Caco-2 (cell line): ENCODE data around the gene TMEM220. TPM values are rescaled to one million over a fixed set of nuclear protein-coding genes. Genes with fewer than 3 reads are reported as not detected.

Experiments
- BruUV-seq: library from RNA; stranded (reverse); fragments of 400-500 nt; replicated peaks from 2 replicates; lab custom pipeline; 2021; lab: Mats Ljungman, UMichigan
- CTCF ChIA-PET: fragments of 300-600 bp; sonication (Branson Sonifier 250); formaldehyde crosslinking; loops from one replicate; lab custom pipeline; 2022; ENCODE audit warnings: antibody characterized with exemption; lab: Charles Lee
- POLR2A ChIA-PET: fragments of 300-600 bp; sonication (Branson Sonifier 250); formaldehyde crosslinking; loops from one replicate; lab custom pipeline; 2022; ENCODE audit warnings: antibody characterized with exemption; lab: Charles Lee
- DNase-seq, 2 experiments: peaks; one replicate each; pipeline versions ENCODE4 v3.0.0 to v3.0.0-alpha.2; 2020 to 2022
- H3K27me3 ChIP-seq: replicated peaks from 2 replicates; pipeline ENCODE4 v1.6.0; 2011; ENCODE audit warnings: low read length; ENCODE audit not compliant: control insufficient read depth, insufficient read depth
- H3K36me3 ChIP-seq: 2 replicates; pipeline ENCODE4 v1.5.1; 2011; ENCODE audit warnings: low read length; ENCODE audit not compliant: control insufficient read depth, insufficient read depth
- H3K4me1 ChIP-seq: fragments of 250-450 bp; sonication (Bioruptor Pico); 2 replicates; pipeline ENCODE4 v1.5.1; 2020; ENCODE audit warnings: mild to moderate bottlenecking
- H3K4me3 ChIP-seq: 2 replicates; pipeline ENCODE4 v1.5.1; 2011; ENCODE audit warnings: low read depth, mild to moderate bottlenecking, control low read depth, low read length
- H3K9me3 ChIP-seq: fragments of 250-450 bp; sonication (Bioruptor Pico); 2 replicates; pipeline ENCODE4 v1.5.1; 2020; ENCODE audit warnings: mild to moderate bottlenecking, moderate library complexity
- H3K27ac Mint-ChIP-seq: one replicate; pipeline ENCODE4 v1.8.0; 2022; ENCODE audit warnings: mixed read lengths; ENCODE audit not compliant: unreplicated experiment
- H3K27me3 Mint-ChIP-seq: one replicate; pipeline ENCODE4 v1.8.0; 2022; ENCODE audit warnings: mixed read lengths; ENCODE audit not compliant: insufficient read depth, unreplicated experiment
- H3K36me3 Mint-ChIP-seq: one replicate; pipeline ENCODE4 v1.8.0; 2022; ENCODE audit warnings: mild to moderate bottlenecking, mixed read lengths; ENCODE audit not compliant: insufficient read depth, unreplicated experiment
- H3K4me1 Mint-ChIP-seq: one replicate; pipeline ENCODE4 v1.8.0; 2022; ENCODE audit warnings: low read depth, mixed read lengths; ENCODE audit not compliant: unreplicated experiment
- H3K4me3 Mint-ChIP-seq: one replicate; pipeline ENCODE4 v1.8.0; 2022; ENCODE audit warnings: mild to moderate bottlenecking, moderate library complexity, mixed read lengths; ENCODE audit not compliant: unreplicated experiment
- H3K9me3 Mint-ChIP-seq: one replicate; pipeline ENCODE4 v1.8.0; 2022; ENCODE audit warnings: mixed read lengths; ENCODE audit not compliant: unreplicated experiment
- CTCF ChIP-seq, 2 experiments: fragments of 200-600 bp in 1 of 2; IDR thresholded peaks; 1 replicate in 1 of 2; 2 replicates in 1 of 2; pipeline versions ENCODE4 v1.5.1 to v1.8.0; 2011 to 2022; ENCODE audit warnings: antibody characterized with exemption in 1 of 2, control low read depth in 1 of 2, inconsistent platforms in 1 of 2, low read depth in 1 of 2, low read length in 1 of 2, mild to moderate bottlenecking in 1 of 2, moderate library complexity in 1 of 2; ENCODE audit not compliant: insufficient read depth in 1 of 2, severe bottlenecking in 1 of 2, unreplicated experiment in 1 of 2
- intact Hi-C: fragments of 100-400 bp; cut with micrococcal nuclease; formaldehyde crosslinking; loops from one replicate; pipeline ENCODE4 v1.10.0; 2022; ENCODE audit not compliant: unreplicated experiment
- total RNA-seq: library from RNA; stranded (reverse); gene quantifications from 2 replicates; pipeline ENCODE4 v1.2.3, GENCODE V29; 2022

Gene TMEM220
- total RNA-seq, 1 experiment from 2014 or later, result not detected

GRCh38 chr17:10755592-10756127 is 25.8 kb upstream of the TMEM220 start:
- ChIA-PET POLR2A (no interaction called here), CTCF (no interaction called here)
- no peaks in the 10 kb centered on the region for H3K9me3 ChIP-seq
- no TSS peak for BruUV-seq
- DNase-seq, result no peak
- H3K27me3 ChIP-seq, result no peaks in the 10 kb centered on the region
- no peaks in the 10 kb centered on the region for H3K36me3 ChIP-seq
- intact Hi-C loops, result loop anchor here (5.0 kb wide), 2 partner anchors 42 to 87 kb away; no protein-coding TSS in a partner anchor
- H3K36me3 Mint-ChIP-seq, result peaks cover 5% of the 10 kb centered on the region
- no peak overlapping the region for H3K27ac Mint-ChIP-seq
- no peaks in the 10 kb centered on the region for H3K27me3 Mint-ChIP-seq
- H3K4me3 Mint-ChIP-seq, result no peak overlapping the region
- TF ChIP-seq CTCF (IDR thresholded peaks at IDR 0.05; ENCODE audit: insufficient read depth in 1 of 2, low read depth in 1 of 2, low read length in 1 of 2, severe bottlenecking in 1 of 2, unreplicated experiment in 1 of 2), result no peak
- no peak overlapping the region for H3K4me3 ChIP-seq
- H3K9me3 Mint-ChIP-seq, result no peaks in the 10 kb centered on the region
- 0 out of 2 replicates have a peak, but pooled peaks cover 6% of the 10 kb centered on the region for H3K4me1 ChIP-seq
- peaks cover 8% of the 10 kb centered on the region for H3K4me1 Mint-ChIP-seq

GRCh38 chr17:10754861-10755591 is 25.2 kb upstream of the TMEM220 start:
- H3K4me1 ChIP-seq, result 0 out of 2 replicates have a peak, but pooled peaks cover 6% of the 10 kb centered on the region
- no peaks in the 10 kb centered on the region for H3K27me3 Mint-ChIP-seq
- H3K4me3 Mint-ChIP-seq, result no peak overlapping the region
- H3K4me3 ChIP-seq, result no peak overlapping the region
- no peak for DNase-seq
- H3K4me1 Mint-ChIP-seq, result peaks cover 8% of the 10 kb centered on the region
- no peaks in the 10 kb centered on the region for H3K9me3 Mint-ChIP-seq
- TF ChIP-seq CTCF (IDR thresholded peaks at IDR 0.05; ENCODE audit: insufficient read depth in 1 of 2, low read depth in 1 of 2, low read length in 1 of 2, severe bottlenecking in 1 of 2, unreplicated experiment in 1 of 2), result no peak
- H3K27ac Mint-ChIP-seq, result no peak overlapping the region
- intact Hi-C loops, result loop anchor here (5.0 kb wide), 2 partner anchors 42 to 87 kb away; no protein-coding TSS in a partner anchor
- CTCF ChIA-PET, result interaction anchor here (1.2 kb wide), 1 partner anchor 90 kb away, joined by 6 read pairs; no protein-coding TSS in a partner anchor
- POLR2A ChIA-PET, result no interaction called here
- BruUV-seq, result no TSS peak
- no peaks in the 10 kb centered on the region for H3K9me3 ChIP-seq
- peaks cover 5% of the 10 kb centered on the region for H3K36me3 Mint-ChIP-seq
- H3K27me3 ChIP-seq, result no peaks in the 10 kb centered on the region
- H3K36me3 ChIP-seq, result no peaks in the 10 kb centered on the region

- Mint-ChIP-seq H3K4me3 (no peak overlapping the region), H3K36me3 (peaks cover 5% of the 10 kb centered on the region), H3K9me3 (no peaks in the 10 kb centered on the region), H3K27me3 (no peaks in the 10 kb centered on the region), H3K4me1 (peaks cover 8% of the 10 kb centered on the region), H3K27ac (no peak overlapping the region)
- H3K9me3 ChIP-seq, result no peaks in the 10 kb centered on the region
- peak in 1 of 2 experiments; percentile 3 for TF ChIP-seq CTCF (IDR thresholded peaks at IDR 0.05; ENCODE audit: insufficient read depth in 1 of 2, low read depth in 1 of 2, low read length in 1 of 2, severe bottlenecking in 1 of 2, unreplicated experiment in 1 of 2)
- no peak overlapping the region for H3K4me3 ChIP-seq
- ChIA-PET POLR2A (no interaction called here), CTCF (interaction anchor here (1.2 kb wide), 1 partner anchor 91 kb away, joined by 6 read pairs; no protein-coding TSS in a partner anchor)
- H3K36me3 ChIP-seq, result no peaks in the 10 kb centered on the region
- peak; percentile 38 to 41 for DNase-seq
- 0 out of 2 replicates have a peak, but pooled peaks cover 6% of the 10 kb centered on the region for H3K4me1 ChIP-seq
- intact Hi-C loops, result no loop called here
- BruUV-seq, result no TSS peak
- no peaks in the 10 kb centered on the region for H3K27me3 ChIP-seq
Observed at GRCh38 chr17:10754109-10754508, 24.3 kb upstream of the TMEM220 start.
